Measurements from ENCODE around the gene SLC25A47. TPM values are rescaled to one million over a fixed set of nuclear protein-coding genes. Genes with fewer than 3 reads are reported as not detected.

Gene SLC25A47
- total RNA-seq, 1 experiment from 2014 or later: 0.13 TPM

- Histone ChIP-seq H3K27me3 (ENCODE audit: insufficient read depth, low read length) (no peaks in the 10 kb centered on the region), H2AFZ (ENCODE audit: low read length) (no peak overlapping the region), H3K14ac (ENCODE audit: insufficient read depth, low read length) (no peak overlapping the region), H2BK20ac (ENCODE audit: low read depth, low read length, poor library complexity, severe bottlenecking) (no peak overlapping the region), H4K5ac (ENCODE audit: insufficient read length, low read depth, low read length) (no peak overlapping the region), H3K79me1 (ENCODE audit: insufficient read depth, low read depth, low read length, poor library complexity, severe bottlenecking) (no peaks in the 10 kb centered on the region), H2BK5ac (ENCODE audit: insufficient read length, low read length) (no peak overlapping the region), H3K4ac (ENCODE audit: low read depth, low read length) (no peak overlapping the region), H4K20me1 (ENCODE audit: control insufficient read depth, insufficient read depth, insufficient read length) (no peaks in the 10 kb centered on the region), H3K79me2 (ENCODE audit: insufficient read depth, low read length) (no peaks in the 10 kb centered on the region), H3K9me3 (ENCODE audit: control insufficient read depth, low read depth, low read length) (no peaks in the 10 kb centered on the region), H2AK5ac (ENCODE audit: insufficient read length, low read length) (no peak overlapping the region), H4K8ac (replicated peaks; ENCODE audit: insufficient read length, low read depth, low read length) (no peak overlapping the region), H3K9ac (ENCODE audit: extremely low read depth, insufficient read length, low read length) (no peak overlapping the region), H2BK12ac (ENCODE audit: insufficient read length, low read depth, low read length) (no peak overlapping the region), H3K27ac (ENCODE audit: insufficient read length, low read depth, low read length) (no peak overlapping the region), H4K91ac (ENCODE audit: insufficient read length, low read depth, low read length) (no peak overlapping the region), H3K4me1 (ENCODE audit: insufficient read depth, low read length) (no peaks in the 10 kb centered on the region; the same call in 1 of the 2 replicates), H2BK120ac (ENCODE audit: low read depth, low read length, poor library complexity, severe bottlenecking) (no peak overlapping the region), H3K18ac (ENCODE audit: insufficient read length, low read depth, low read length) (no peak overlapping the region), H2BK15ac (ENCODE audit: low read depth, low read length) (no peak overlapping the region), H3K56ac (ENCODE audit: insufficient read length, low read depth, low read length) (no peak overlapping the region), H3K23me2 (ENCODE audit: insufficient read length, low read depth, low read length, poor library complexity, severe bottlenecking) (no peaks in the 10 kb centered on the region), H3K23ac (ENCODE audit: insufficient read length, low read depth, low read length) (no peak overlapping the region), H3T11ph (ENCODE audit: low read length) (no peak overlapping the region), H3K4me2 (ENCODE audit: insufficient read depth, insufficient read length, low read length) (no peak overlapping the region)
- no peak for TF ChIP-seq CTCF (conservative IDR thresholded peaks at IDR 0.05)
- H3K4me1 Mint-ChIP-seq: peaks cover 25 to 33% of the 10 kb centered on the region in 2 experiments
- H3K9me3 Mint-ChIP-seq: no peaks in the 10 kb centered on the region
- H3K4me3 Mint-ChIP-seq: no peak overlapping the region
- H3K36me3 Mint-ChIP-seq (ENCODE audit: insufficient read depth in 1 of 3, low read depth in 3 of 3): peaks cover 4 to 36% (median 35%) of the 10 kb centered on the region in 3 experiments
- DNase-seq: peak; percentile 30
- WGBS (ENCODE audit: extremely low coverage, insufficient read length, low lambda C conversion rate): no CpG with 5 or more reads among the region's 10 CpGs
- no peaks in the 10 kb centered on the region for H3K27me3 Mint-ChIP-seq (ENCODE audit: low read depth)
- H3K27ac Mint-ChIP-seq: peak overlapping the region in 2 of 3 experiments; percentile 62 to 74; a peak in 3 of 7 replicates
These were observed 36.5 kb upstream of the SLC25A47 start for GRCh38 chr14:100286484-100287191.
